D721Med (cell line): ENCODE data around the gene ALDH3A2.

Experiments
- DNase-seq: peaks from one replicate; pipeline ENCODE4 v3.0.0; 2011; ENCODE audit warnings: low spot score; ENCODE audit not compliant: insufficient read length
- FAIRE-seq: peaks from 2 replicates; lab custom pipeline; 2011; peaks lifted over from hg19 to GRCh38; lab: Jason Lieb, UNC
- CTCF ChIP-seq: IDR thresholded peaks from 2 replicates; pipeline ENCODE4 v1.5.1; 2012; ENCODE audit warnings: mild to moderate bottlenecking, control low read depth; ENCODE audit not compliant: insufficient read depth; ENCODE audit errors: missing control alignments

The ALDH3A2 gene

GRCh38 chr17:19656851-19657581, 8.5 kb downstream of the ALDH3A2 start:
- FAIRE-seq, result no peak
- no peak for TF ChIP-seq CTCF
- no peak for DNase-seq

GRCh38 chr17:19659366-19660177, 11.0 kb downstream of the ALDH3A2 start:
- DNase-seq (no peak), FAIRE-seq (no peak)
- no peak for TF ChIP-seq CTCF

- no peak for TF ChIP-seq CTCF
- FAIRE-seq (no peak), DNase-seq (no peak)
These were observed 11.8 kb downstream of the ALDH3A2 start for GRCh38 chr17:19660219-19660870.

GRCh38 chr17:19661121-19661520, 12.6 kb downstream of the ALDH3A2 start:
- FAIRE-seq, result no peak
- TF ChIP-seq CTCF, result no peak
- no peak for DNase-seq

GRCh38 chr17:19663097-19663496, 14.5 kb downstream of the ALDH3A2 start:
- TF ChIP-seq CTCF, result no peak
- no peak for DNase-seq
- no peak for FAIRE-seq

GRCh38 chr17:19664136-19664820, 15.7 kb downstream of the ALDH3A2 start:
- no peak for FAIRE-seq

More at GRCh38 chr17:19664136-19664820, 15.7 kb downstream of the ALDH3A2 start:
- no peak for TF ChIP-seq CTCF
- DNase-seq, result no peak
